H1 (cell line): Measurements from ENCODE around the gene VDR. TPM values are rescaled to one million over a fixed set of nuclear protein-coding genes. Genes with fewer than 3 reads are reported as not detected.

Experiments
- CBX8 ChIP-seq: fragments of 300-800, 300-1000 bp; sonication (generic); IDR thresholded peaks from 2 replicates; pipeline ENCODE4 v1.7.1; 2016; ENCODE audit warnings: low read depth, low read length, borderline replicate concordance
- CTCF ChIP-seq, 3 experiments: IDR thresholded peaks; 1 replicate in 2 of 3; 2 replicates in 1 of 3; pipeline versions ENCODE4 v1.5.1 to v1.6.1; 2011; ENCODE audit warnings: low read length in 3 of 3, mild to moderate bottlenecking in 3 of 3, inconsistent platforms in 2 of 3, low read depth in 1 of 3, moderate library complexity in 1 of 3; ENCODE audit not compliant: insufficient read depth in 1 of 3; ENCODE audit errors: control extremely low read depth in 1 of 3
- MAX ChIP-seq: IDR thresholded peaks from 2 replicates; pipeline ENCODE4 v1.6.1; 2012; ENCODE audit warnings: inconsistent platforms
- PHF8 ChIP-seq: fragments of 200-600 bp; sonication (generic); conservative IDR thresholded peaks from 2 replicates; pipeline ENCODE4 v1.7.1; 2012; ENCODE audit warnings: low read depth, mild to moderate bottlenecking, inconsistent platforms, low read length, moderate library complexity
- polyA plus RNA-seq, 7 experiments: library from polyadenylated mRNA; depleted of rRNA in 3 of 7; stranded (reverse) in 5 of 7; unstranded in 2 of 7; fragments of >200 nt in 5 of 7; fragments of 200-250 nt in 2 of 7; gene quantifications; 1 replicate in 5 of 7; 2 replicates in 1 of 7; 4 replicates in 1 of 7; pipeline versions ENCODE4 v1.2.1 to v1.2.3, GENCODE V29; 2011 to 2013; ENCODE audit warnings: missing spikeins in 2 of 7, mixed read lengths in 2 of 7
- total RNA-seq: library from RNA; stranded (reverse); fragmentation: NEBNext Ultra II Directional; extraction: Animal tissue kit (Norgen Biotek cat#: 25700); gene quantifications from 2 replicates; pipeline ENCODE4 v1.2.1, GENCODE V29; 2021

VDR gene
- total and polyA plus RNA-seq, 2 of the 8 experiments (the other 6 are each of a cell fraction or from before 2014, with no cell fraction given) = 0.44 to 0.65 TPM

- TF ChIP-seq CTCF (IDR thresholded peaks at IDR 0.05; ENCODE audit: control extremely low read depth in 1 of 3, insufficient read depth in 1 of 3, low read depth in 1 of 3, low read length in 3 of 3) (no peak), CBX8 (no peak), MAX (no peak), PHF8 (no peak)
Measured at GRCh38 chr12:47908738-47909137, 3.9 kb upstream of the VDR start (continued).
